ENCODE data around the gene POLQ. TPM values are rescaled to one million over a fixed set of nuclear protein-coding genes. Genes with fewer than 3 reads are reported as not detected.
A peak's percentile ranks its signal among the peaks of the same experiment; 100 is the strongest.

Gene POLQ
- total and polyA plus RNA-seq, 10 of the 15 experiments (the other 5 are each of a cell fraction or from before 2014, with no cell fraction given): 3.3 to 22.4 (median 15.9) TPM

GRCh38 chr3:121545574-121546455 lies at the start of gene POLQ (continued):
- TF ChIP-seq, protein P1, sequence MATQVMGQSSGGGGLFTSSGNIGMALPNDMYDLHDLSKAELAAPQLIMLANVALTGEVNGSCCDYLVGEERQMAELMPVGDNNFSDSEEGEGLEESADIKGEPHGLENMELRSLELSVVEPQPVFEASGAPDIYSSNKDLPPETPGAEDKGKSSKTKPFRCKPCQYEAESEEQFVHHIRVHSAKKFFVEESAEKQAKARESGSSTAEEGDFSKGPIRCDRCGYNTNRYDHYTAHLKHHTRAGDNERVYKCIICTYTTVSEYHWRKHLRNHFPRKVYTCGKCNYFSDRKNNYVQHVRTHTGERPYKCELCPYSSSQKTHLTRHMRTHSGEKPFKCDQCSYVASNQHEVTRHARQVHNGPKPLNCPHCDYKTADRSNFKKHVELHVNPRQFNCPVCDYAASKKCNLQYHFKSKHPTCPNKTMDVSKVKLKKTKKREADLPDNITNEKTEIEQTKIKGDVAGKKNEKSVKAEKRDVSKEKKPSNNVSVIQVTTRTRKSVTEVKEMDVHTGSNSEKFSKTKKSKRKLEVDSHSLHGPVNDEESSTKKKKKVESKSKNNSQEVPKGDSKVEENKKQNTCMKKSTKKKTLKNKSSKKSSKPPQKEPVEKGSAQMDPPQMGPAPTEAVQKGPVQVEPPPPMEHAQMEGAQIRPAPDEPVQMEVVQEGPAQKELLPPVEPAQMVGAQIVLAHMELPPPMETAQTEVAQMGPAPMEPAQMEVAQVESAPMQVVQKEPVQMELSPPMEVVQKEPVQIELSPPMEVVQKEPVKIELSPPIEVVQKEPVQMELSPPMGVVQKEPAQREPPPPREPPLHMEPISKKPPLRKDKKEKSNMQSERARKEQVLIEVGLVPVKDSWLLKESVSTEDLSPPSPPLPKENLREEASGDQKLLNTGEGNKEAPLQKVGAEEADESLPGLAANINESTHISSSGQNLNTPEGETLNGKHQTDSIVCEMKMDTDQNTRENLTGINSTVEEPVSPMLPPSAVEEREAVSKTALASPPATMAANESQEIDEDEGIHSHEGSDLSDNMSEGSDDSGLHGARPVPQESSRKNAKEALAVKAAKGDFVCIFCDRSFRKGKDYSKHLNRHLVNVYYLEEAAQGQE (IDR thresholded peaks at IDR 0.05; ENCODE audit: low read depth, low read length): no peak; the same call in 1 of the 2 replicates
- TF ChIP-seq TBL1XR1 (IDR thresholded peaks at IDR 0.05; ENCODE audit: low read depth, low read length) (no peak), SPI1 (IDR thresholded peaks at IDR 0.05; ENCODE audit: borderline replicate concordance, insufficient read depth, low read depth, low read length) (peak; percentile 16; the same call in 1 of the 2 replicates), EED (IDR thresholded peaks at IDR 0.05; ENCODE audit: low read depth) (no peak), NFIC (IDR thresholded peaks at IDR 0.05; ENCODE audit: low read depth, low read length) (no peak), GABPA (IDR thresholded peaks at IDR 0.05; ENCODE audit: low read depth) (peak; percentile 97), SMAD5 (IDR thresholded peaks at IDR 0.05; ENCODE audit: low read depth) (peak; percentile 49; the same call in 1 of the 2 replicates), MEF2B (IDR thresholded peaks at IDR 0.05; ENCODE audit: partially characterized antibody, poor library complexity, severe bottlenecking) (no peak), SREBF1 (IDR thresholded peaks at IDR 0.05; ENCODE audit: low read length) (no peak), RCOR1 (conservative IDR thresholded peaks at IDR 0.05; ENCODE audit: low read depth, low read length) (0 out of 2 replicates have a peak, but pooled peaks have one; percentile 39), KLF5 (IDR thresholded peaks at IDR 0.05; ENCODE audit: partially characterized antibody) (no peak), TCF12 (IDR thresholded peaks at IDR 0.05; ENCODE audit: low read depth, low read length) (peak; percentile 66; the same call in 1 of the 2 replicates), TAF1 (IDR thresholded peaks at IDR 0.05; ENCODE audit: borderline replicate concordance, low read depth, low read length) (peak; percentile 76), ZNF207 (IDR thresholded peaks at IDR 0.05; ENCODE audit: borderline replicate concordance) (no peak), ZNF24 (IDR thresholded peaks at IDR 0.05) (peak; percentile 28; the same call in 1 of the 2 replicates), CHD4 (IDR thresholded peaks at IDR 0.05) (no peak), SIX5 (IDR thresholded peaks at IDR 0.05; ENCODE audit: low read depth, low read length, severe bottlenecking) (peak; percentile 44), YY1 (IDR thresholded peaks at IDR 0.05; ENCODE audit: low read depth, low read length) (peak; percentile 85), PAX8 (IDR thresholded peaks at IDR 0.05) (no peak; the same call in 1 of the 2 replicates), JUNB (IDR thresholded peaks at IDR 0.05) (no peak), NFYA (IDR thresholded peaks at IDR 0.05; ENCODE audit: borderline replicate concordance, low read depth, low read length) (no peak), PAX5 (IDR thresholded peaks at IDR 0.05; ENCODE audit: borderline replicate concordance, low read depth, low read length) (no peak), CBX3 (IDR thresholded peaks at IDR 0.05; ENCODE audit: borderline replicate concordance, low read depth) (no peak), SMARCA5 (IDR thresholded peaks at IDR 0.05) (no peak), EGR1 (IDR thresholded peaks at IDR 0.05; ENCODE audit: borderline replicate concordance in 1 of 2, low read depth in 2 of 2, low read length in 2 of 2) (peak in 1 of 2 experiments; percentile 57; a peak in 2 of 3 replicates), POLR2AphosphoS2 (IDR thresholded peaks at IDR 0.05; ENCODE audit: low read depth, low read length) (no peak), RBBP5 (conservative IDR thresholded peaks at IDR 0.05) (no peak), CBFB (IDR thresholded peaks at IDR 0.05; ENCODE audit: low read depth) (peak; percentile 62; the same call in 1 of the 2 replicates), RUNX3 (IDR thresholded peaks at IDR 0.05; ENCODE audit: low read length) (peak; percentile 73)

All from GM12878 (cell line).